ENCODE data around the gene EIF2A. TPM values are rescaled to one million over a fixed set of nuclear protein-coding genes. Genes with fewer than 3 reads are reported as not detected.

The EIF2A gene
- polyA plus RNA-seq, 3 donors: 48.5 to 88.7 (median 50.8) TPM

- Histone ChIP-seq H3K4me2 (replicated peaks; ENCODE audit: extremely low read depth, low read length, poor library complexity, severe bottlenecking) (peak overlapping the region; percentile 84), H3K79me2 (ENCODE audit: insufficient read depth, low read length) (peaks cover 51% of the 10 kb centered on the region), H4K20me1 (ENCODE audit: insufficient read depth, low read length) (peaks cover 28% of the 10 kb centered on the region), H3K4me3 (replicated peaks in 1 of 3; ENCODE audit: low read depth in 2 of 3, low read length in 3 of 3) (peak overlapping the region; percentile 59 to 86 (median 71)), H3K27ac (ENCODE audit: low read depth in 1 of 2, low read length in 2 of 2) (peak overlapping the region; percentile 93 to 96), H3K4me1 (ENCODE audit: control insufficient read depth in 1 of 2, insufficient read depth in 2 of 2, low read length in 2 of 2) (peaks cover 31 to 46% of the 10 kb centered on the region in 2 donors), H3K27me3 (ENCODE audit: control insufficient read depth in 2 of 2, insufficient read depth in 2 of 2, low read length in 2 of 2) (no peaks in the 10 kb centered on the region), H2AFZ (ENCODE audit: insufficient read depth, low read depth, low read length, poor library complexity, severe bottlenecking) (peak overlapping the region; percentile 81), H3K9ac (ENCODE audit: insufficient read depth, low read length, poor library complexity, severe bottlenecking) (peak overlapping the region; percentile 95), H3K36me3 (replicated peaks in 1 of 2; ENCODE audit: control insufficient read depth in 1 of 2, insufficient read depth in 2 of 2, low read length in 2 of 2) (no peaks in the 10 kb centered on the region), H3K9me3 (replicated peaks in 1 of 2; ENCODE audit: control insufficient read depth in 1 of 2, insufficient read depth in 1 of 2, low read length in 2 of 2) (no peaks in the 10 kb centered on the region)
- H3K36me3 Mint-ChIP-seq: peaks cover 0 to 4% of the 10 kb centered on the region in 2 donors
- peaks cover 0 to 4% (median 0%) of the 10 kb centered on the region in 3 donors for H3K27me3 Mint-ChIP-seq (ENCODE audit: low read depth in 3 of 3)
- no peak for DNase-seq
- H3K4me3 Mint-ChIP-seq: peak overlapping the region; percentile 99
- 50% methylated on average over 2 of the region's 6 CpGs for WGBS (ENCODE audit: insufficient coverage)
- intact Hi-C loops (cut with micrococcal nuclease): loop anchor here (2.0 to 10.0 kb wide), 4 partner anchors 55 to 198 kb away; partner anchors contain the start of genes SIAH2 (in 2 of the 2), EIF2A (in 1 of the 2), SERP1 (in 1 of the 2) and TSC22D2 (in 1 of the 2)
- H3K9me3 Mint-ChIP-seq: no peaks in the 10 kb centered on the region
- H3K27ac Mint-ChIP-seq: peak overlapping the region; percentile 98 to 100 (median 99)
- TF ChIP-seq CTCF (IDR thresholded peaks at IDR 0.05): no peak
- peaks cover 43% of the 10 kb centered on the region for H3K4me1 Mint-ChIP-seq
Observed at GRCh38 chr3:150602426-150603152, 56.0 kb downstream of the EIF2A start.

DNA sequence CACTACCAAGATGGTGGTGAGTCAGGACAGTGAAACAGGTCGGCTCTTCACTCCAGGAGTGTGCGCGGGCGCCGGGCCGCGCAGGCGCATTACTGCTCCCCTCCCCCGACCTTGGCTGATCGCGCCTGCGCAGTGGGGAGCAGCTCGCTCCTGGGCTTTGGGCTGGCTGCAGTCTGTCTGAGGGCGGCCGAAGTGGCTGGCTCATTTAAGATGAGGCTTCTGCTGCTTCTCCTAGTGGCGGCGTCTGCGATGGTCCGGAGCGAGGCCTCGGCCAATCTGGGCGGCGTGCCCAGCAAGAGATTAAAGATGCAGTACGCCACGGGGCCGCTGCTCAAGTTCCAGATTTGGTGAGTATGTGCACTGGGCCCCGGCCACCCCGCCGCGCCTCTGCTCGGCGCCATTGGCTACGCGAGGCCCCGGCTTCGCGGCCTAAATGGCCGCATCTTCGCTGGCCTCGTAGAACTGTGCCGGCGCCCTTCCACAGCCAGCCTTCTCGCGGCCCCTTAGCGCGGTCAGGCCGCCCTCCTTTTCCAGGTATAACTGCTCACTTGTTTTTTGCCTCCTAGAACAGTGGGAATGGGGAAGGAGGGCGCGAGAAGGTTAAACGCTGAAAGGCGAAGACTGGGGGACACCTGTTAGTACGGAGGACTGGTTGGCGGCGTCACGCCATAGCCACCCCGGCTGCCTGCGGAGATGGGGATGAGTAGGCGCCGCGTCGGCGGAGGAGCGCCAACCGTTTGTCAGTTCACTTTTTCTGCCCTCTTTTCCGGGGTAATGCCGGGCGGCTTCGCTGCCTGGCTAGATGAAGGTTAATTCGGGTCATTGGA lies 56.8 kb downstream of the EIF2A start, which contains the start of gene SELENOT:
Gene SELENOT (plus strand): TSS at position 169 of the 827 bp plus-strand sequence. CDS start 42 bp downstream, at position 211.
- Histone ChIP-seq H3K27ac (ENCODE audit: low read depth in 1 of 2, low read length in 2 of 2) (peak within 1 kb of the TSS; percentile 93 to 96), H2AFZ (ENCODE audit: insufficient read depth, low read depth, low read length, poor library complexity, severe bottlenecking) (peak within 1 kb of the TSS; percentile 81), H3K79me2 (ENCODE audit: insufficient read depth, low read length) (peaks cover 58% of the 10 kb centered on the region), H4K20me1 (ENCODE audit: insufficient read depth, low read length) (peaks cover 36% of the 10 kb centered on the region), H3K27me3 (ENCODE audit: control insufficient read depth in 2 of 2, insufficient read depth in 2 of 2, low read length in 2 of 2) (no peaks in the 10 kb centered on the region), H3K4me1 (ENCODE audit: control insufficient read depth in 1 of 2, insufficient read depth in 2 of 2, low read length in 2 of 2) (peaks cover 31 to 48% of the 10 kb centered on the region in 2 donors), H3K36me3 (replicated peaks in 1 of 2; ENCODE audit: control insufficient read depth in 1 of 2, insufficient read depth in 2 of 2, low read length in 2 of 2) (no peaks in the 10 kb centered on the region), H3K4me2 (replicated peaks; ENCODE audit: extremely low read depth, low read length, poor library complexity, severe bottlenecking) (peak within 1 kb of the TSS; percentile 84), H3K9ac (ENCODE audit: insufficient read depth, low read length, poor library complexity, severe bottlenecking) (peak within 1 kb of the TSS; percentile 95), H3K9me3 (replicated peaks in 1 of 2; ENCODE audit: control insufficient read depth in 1 of 2, insufficient read depth in 1 of 2, low read length in 2 of 2) (no peaks in the 10 kb centered on the region), H3K4me3 (replicated peaks in 1 of 3; ENCODE audit: low read depth in 2 of 3, low read length in 3 of 3) (peak within 1 kb of the TSS; percentile 59 to 86 (median 71))
- peak; percentile 95 to 97 (median 97) for DNase-seq
- whole genome bisulfite sequencing (ENCODE audit: insufficient coverage): under 1% methylated on average over 69 of the region's 69 CpGs
- H3K9me3 Mint-ChIP-seq: no peaks in the 10 kb centered on the region
- H3K4me1 Mint-ChIP-seq: peaks cover 48% of the 10 kb centered on the region
- intact Hi-C loops (cut with micrococcal nuclease): loop anchor here (2.0 to 10.0 kb wide), 4 partner anchors 56 to 199 kb away; partner anchors contain the start of genes SIAH2 (in 2 of the 2), EIF2A (in 1 of the 2), SERP1 (in 1 of the 2) and TSC22D2 (in 1 of the 2)
- peak within 1 kb of the TSS; percentile 98 to 100 (median 99) for H3K27ac Mint-ChIP-seq
- H3K36me3 Mint-ChIP-seq: peaks cover 3 to 8% of the 10 kb centered on the region in 2 donors
- peak; percentile 10 for TF ChIP-seq CTCF (IDR thresholded peaks at IDR 0.05)
- H3K27me3 Mint-ChIP-seq (ENCODE audit: low read depth in 3 of 3): peaks cover 0 to 4% (median 0%) of the 10 kb centered on the region in 3 donors
- H3K4me3 Mint-ChIP-seq: peak within 1 kb of the TSS; percentile 99
